GM18498 (cell line): ENCODE data around the gene SHROOM3.

Experiments
- ATAC-seq: cut with Tn5 transposase; IDR thresholded peaks from one replicate; pipeline ENCODE4 v1.9.1; 2021; ENCODE audit warnings: mild to moderate bottlenecking, moderate library complexity; ENCODE audit not compliant: unreplicated experiment

SHROOM3 gene

DNA sequence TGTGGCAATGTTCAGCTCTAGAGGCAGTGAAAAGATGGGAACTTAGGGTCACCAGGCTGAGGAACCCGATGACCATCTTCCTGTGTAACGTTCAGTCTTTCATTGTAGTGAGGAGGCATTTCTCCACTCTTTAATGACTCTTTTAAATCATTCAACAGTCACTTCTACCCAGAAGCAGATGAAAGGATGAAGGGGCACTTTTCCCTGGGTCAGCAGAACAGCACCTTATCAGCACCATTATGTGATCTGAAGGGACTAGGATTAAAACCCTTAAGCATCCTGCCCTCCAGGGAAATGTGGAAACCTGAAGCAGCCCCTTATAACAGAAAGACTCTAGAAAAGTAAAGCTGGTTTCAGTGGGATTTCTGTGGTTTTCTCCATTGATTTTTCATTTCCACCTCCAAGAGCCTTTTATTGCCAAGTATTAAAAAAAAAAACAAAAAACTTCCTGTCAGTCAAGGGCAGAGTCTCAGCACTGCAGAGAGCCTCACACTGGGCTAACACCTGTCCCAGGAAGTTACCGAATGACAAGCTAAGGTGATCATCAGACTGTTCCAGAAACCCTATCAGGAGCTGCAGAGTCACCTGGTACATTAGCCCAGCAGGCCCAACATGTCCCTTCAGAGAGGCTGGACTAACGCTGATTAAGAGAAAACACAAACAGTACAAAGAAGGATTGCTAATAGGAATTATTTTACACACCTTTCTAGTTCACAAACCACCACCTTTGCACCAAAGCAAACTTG is 185.9 kb downstream of the SHROOM3 start:
- ATAC-seq, result no peak

DNA sequence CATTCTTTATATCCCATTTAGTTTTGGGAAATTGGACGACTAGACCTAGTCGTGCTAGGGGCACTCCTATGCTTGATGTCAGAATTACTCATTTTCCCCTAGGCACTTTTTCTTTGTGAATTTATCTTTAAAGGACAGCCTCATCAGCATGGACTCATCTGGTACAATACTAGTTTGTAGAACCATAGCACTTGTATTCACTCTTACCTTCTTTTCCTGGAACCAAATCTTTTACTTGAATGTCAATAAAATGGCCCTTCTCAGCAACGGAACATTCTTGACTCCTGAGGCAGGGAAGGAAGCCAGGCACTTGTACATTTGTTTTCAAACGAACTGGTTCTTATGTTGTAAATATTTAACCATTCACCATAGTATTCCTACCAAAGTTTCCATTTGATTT is 187.1 kb downstream of the SHROOM3 start:
- ATAC-seq, result no peak

DNA sequence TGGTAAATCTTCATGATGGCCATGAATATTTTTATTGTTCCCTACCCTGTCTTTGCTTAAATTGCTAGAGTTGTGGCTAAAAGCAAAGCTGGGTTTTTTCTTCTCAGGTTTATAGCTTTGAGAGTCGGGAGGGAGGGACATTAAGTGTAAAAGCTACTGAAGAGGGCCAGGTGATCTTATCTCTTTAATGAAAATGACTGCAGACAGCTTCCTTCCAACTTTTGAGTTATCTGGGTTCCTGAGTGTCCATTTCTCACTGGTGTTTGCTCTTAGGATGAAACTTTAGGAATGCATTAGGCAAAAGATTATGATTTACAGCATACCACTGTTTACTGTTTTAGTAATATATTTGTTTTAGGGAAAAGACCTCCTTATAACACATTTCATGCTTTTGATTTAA is 187.7 kb downstream of the SHROOM3 start:
- ATAC-seq, result no peak

DNA sequence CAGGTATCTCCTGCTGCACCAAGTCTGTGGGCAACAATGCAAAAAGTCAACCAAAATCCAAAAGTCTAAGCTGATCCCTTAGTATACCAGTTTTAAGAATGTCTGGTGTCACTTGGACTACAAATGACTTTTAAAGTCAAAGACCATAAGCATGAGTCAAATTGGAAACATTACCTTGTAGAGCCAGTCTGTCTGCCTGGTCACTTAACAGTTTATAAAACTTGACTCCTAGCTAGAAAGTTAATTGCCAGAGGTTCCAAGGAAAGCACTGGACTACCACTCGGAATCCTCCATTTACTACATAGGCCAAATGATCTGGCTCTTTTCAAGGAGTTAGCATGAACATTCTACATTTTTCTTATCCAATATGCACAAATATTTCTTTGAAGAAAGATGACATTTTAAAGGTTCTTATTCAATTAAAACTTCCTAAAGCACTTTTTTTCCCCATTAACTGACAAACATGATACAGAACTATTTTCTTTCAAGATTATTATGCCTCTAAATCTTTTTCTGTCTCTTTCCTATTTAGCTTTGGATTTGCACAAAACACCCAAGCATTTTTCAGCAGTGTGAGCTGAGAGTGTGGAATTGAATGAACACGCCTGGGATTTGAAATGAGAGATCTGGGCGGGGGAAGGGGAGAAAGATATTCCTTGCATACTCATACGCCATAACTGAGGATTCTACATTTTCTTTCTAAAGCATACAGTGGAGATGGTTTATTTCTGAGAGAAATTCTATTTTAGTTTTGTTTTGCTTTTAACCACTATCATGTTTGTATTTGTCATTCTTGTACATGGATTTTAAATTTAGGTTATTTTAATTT is 188.4 kb downstream of the SHROOM3 start:
- ATAC-seq, result no peak

DNA sequence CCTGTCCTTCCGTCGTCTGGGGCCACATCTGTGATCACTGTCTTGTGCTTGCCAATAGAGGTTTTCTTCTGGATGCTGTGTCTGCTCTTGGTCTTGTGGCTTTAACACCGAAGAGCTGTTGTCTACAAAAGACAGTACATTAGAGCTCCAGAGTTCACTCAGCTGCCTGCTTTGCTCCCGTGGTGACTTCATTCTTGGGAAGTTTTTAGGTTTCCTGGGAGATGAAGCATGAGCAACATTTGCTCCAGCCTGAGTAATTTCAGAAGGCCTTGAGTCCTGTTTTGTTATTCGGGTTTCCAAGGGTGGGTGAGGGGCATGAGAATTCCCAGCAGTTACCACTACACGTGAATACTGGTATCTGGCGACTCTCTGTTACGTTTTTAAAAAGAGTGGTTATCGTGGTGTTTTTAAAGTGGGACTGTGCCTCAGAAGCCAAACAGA is 189.2 kb downstream of the SHROOM3 start:
- ATAC-seq, result no peak

DNA sequence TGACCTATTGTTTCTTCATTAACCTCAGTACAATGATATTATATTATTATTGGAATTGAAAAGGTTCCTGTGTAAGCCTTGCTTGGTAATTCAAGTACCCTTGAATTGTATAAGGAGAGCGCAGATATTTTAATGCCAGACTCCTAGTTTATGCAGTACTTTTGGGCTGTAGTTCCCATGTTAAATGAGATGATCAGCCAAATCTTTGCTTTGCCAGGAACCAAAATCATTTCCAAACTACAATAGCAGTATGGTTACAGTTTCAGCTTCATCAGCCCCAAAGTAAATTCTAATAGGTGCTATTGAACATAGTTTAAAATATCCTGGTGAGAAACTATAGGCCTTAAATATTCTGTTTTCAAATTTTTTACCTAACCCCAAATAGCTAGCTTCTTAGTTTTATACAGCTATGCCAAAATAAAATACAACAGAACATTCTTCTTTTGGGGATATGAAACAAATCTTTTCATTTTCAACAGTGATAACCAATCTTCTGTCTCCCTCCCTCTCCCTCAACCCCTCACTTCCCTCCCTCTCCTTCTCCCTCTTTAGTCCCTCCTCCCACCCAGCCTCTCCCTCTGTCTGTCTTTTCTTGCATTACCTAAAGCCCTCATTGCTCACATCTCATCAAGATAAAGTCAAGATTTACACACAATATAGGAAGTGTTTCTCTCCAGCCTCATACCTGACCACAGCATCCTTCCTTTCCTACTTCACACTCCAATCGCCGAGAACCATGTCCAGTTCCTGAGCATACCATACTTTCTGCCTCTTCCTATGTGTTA is 190.1 kb downstream of the SHROOM3 start:
- ATAC-seq, result no peak

DNA sequence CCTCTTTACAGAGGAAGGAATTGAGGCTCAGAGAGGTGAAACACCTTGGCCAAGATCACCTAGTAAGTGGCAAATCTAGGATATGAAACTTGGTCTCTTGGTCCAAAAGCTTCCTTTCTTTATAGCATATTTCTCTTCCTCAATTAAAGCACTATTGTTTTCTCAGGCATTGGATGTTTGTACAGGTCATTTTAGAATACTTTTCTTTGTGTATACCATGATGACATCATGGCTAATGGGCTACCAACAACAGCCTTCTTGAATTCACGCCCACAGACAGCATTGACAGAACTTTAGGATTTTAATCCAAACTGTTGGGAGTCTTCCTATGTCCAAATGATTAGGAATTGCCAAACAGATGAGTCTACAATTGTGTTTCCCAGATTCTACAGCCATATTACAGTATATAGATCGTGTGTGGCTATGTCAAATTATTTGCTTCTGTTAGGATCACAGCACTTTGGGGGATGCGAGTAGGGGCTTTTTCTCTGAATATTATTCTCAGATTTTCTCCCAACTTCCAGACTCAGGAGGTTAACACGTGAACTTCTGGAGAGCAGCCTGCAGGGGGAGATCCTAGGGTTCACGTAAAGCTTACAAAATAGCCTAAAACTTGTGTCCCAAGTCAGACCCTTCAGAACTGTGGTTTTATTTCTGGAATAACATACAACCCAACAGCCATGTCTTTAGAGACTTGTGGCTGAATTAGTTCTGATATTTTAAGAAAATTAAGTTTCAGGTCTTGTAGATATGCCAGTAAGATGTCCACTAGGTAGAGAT is 191.8 kb downstream of the SHROOM3 start:
- no peak for ATAC-seq

DNA sequence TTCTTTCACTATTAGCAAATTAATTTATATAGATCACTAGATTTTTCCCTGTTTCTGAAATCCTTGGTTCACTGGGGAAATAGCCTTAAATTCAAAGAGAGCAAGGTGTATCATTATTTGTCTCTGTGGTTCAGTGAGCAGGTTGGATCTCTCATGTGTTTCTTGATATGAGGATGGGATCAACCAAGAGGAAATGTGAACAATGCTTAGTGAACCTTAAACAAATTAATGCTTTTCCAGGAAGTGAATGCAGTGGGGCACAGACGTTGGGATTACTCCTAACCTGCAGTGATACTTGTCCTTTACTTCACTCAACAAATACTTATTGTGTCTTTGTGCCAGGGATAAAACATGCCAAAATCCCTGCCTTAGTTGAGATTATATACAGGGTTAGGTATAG is 193.2 kb downstream of the SHROOM3 start:
- ATAC-seq, result no peak

DNA sequence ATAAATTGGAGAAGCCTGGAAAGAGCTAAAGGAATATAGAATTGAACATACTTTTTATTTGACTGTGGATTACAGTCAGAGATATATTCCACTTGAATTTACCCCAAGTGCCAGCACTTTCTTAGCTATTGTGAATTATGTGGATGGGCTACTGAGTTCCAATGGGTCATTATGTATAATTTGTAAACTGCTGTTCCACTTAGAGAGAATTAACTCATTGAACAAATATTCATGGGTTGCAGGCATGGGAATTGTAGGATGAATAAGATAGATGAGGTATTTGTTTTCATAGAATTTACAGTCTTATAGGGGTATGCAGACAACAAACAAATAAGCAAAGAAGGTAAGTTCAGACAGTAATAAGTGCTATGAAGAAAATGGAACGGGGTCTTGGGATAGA is 195.7 kb downstream of the SHROOM3 start:
- ATAC-seq, result no peak

DNA sequence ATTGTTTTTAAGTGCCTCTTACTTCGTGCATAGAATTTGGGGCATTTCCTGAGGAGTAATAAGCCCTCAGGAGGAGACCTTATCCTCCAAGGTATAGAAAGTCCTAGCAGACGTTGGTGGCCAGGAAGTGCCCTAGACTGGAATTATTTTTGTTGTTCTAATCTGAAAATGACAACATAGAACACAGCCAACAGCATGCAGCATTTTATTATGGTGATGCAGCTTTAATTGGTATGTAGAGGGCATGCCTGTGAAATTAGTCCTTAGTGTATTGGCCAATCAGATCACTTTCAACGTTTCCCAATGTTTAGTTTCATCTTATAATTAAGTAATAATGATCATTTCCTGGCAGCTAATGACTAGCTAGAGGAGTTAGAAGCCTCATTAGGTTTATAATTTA is 199.2 kb downstream of the SHROOM3 start:
- no peak for ATAC-seq

DNA sequence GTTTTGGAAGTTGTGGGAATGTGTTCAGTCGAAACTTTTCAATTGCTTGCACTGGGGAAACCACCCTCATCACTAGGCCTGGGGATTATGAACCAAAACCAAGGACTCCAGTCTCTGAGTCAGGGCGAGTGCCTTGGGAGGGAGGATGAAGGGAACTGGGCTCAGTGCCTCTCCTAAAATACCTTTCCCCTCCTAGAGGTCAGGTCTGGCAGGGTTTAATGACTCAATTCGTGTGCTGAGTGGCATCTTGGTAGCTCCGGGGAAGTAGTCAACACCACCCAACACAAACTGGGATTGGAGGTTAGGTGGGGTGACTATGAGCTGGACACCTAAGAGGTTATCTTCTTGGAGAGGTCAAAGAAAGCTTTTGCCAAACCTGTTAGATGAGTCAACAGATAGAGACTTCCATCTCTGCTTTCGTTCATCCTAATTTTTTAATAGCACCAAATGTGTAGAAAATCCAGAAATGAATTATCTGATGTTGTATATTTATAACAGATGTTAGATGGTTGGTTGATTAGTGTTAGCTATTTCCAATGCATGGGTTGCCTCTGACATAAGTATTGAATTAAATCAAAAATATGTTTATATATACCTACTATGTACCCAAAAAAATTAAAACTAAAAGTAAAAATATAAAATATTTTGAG is 202.8 kb downstream of the SHROOM3 start:
- ATAC-seq, result no peak

DNA sequence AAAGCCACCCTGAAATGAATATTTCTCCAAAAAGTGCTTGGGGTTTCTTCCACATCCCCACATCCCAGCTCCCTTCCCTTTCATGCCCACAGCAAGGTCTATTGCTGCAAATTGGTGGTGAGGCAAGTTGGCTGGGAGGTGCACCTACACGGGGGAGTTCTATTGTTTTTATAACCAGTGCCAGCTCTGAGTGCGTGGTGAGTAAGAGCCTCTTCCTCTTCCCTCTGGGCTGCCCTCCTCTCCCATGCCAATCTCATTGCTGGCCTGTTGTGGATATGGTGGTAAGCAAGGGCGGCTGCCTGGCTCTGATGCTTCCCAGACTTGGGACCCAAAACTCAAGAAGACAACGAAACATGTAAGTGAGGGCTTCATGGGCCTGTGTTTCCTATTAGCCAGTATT is 204.3 kb downstream of the SHROOM3 start:
- ATAC-seq, result no peak

DNA sequence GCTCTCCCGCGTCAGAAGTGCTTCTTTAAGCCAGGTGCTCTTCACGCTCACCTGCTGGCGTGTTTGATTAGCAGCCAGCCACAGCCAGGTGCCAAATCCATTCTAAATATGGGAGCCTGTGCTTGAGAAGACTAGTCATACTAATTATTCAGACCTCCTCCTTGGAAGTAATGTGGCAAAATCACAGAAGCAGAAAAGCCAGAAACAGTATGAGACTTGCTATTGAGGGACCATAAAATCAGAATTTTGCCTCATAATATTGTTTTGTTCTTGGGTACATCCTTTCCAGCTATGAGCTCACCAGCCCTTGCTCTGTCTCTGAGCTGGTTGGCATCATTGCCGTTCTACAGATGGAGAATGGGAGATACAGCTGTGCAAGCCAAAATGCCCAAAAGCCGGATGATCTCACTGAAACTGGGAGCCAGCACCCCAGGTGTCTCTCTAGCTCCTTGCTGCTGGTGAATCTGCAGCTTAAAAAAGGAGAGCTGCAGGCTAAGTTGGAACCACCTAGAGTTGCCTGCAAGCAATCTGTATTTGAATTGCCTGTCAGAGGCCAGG is 205.4 kb downstream of the SHROOM3 start:
- no peak for ATAC-seq

DNA sequence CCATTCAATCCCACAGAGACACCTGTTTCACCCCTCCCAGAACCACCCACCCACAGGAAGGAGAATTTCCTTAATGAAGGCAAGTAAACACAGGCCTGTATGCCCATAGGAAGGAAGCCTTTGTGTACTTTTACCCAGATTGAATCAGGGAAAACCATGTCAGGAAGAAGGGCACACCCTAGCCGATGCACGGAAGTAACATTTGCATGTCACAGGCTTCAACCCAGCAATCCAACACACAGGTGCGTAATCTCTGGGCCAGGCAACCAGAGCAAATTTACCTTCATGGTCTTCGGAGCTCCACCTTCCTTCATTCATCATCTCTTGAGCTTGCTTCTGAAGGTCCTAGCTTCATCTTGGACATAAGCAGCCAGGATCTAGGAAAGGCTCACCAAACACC is 206.3 kb downstream of the SHROOM3 start:
- no peak for ATAC-seq

DNA sequence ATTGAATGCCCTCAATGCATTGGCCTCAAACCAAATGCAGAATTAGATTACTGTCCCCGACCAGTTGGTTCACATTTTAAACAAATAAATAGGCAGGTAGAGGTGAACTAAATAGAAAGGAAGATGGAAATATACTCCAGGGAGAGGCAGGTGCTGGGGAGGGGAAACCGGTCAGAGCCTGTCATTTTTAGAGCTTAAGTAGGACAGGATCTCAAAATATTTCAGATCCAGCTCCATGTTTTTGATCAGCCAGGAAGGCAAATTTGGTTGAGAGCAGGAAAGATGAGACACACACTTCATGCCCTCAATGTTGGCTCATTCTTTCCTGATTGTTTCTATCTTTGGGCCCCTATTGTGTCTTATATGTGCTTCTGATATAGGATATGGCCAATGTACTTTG is 206.7 kb downstream of the SHROOM3 start:
- ATAC-seq, result no peak

DNA sequence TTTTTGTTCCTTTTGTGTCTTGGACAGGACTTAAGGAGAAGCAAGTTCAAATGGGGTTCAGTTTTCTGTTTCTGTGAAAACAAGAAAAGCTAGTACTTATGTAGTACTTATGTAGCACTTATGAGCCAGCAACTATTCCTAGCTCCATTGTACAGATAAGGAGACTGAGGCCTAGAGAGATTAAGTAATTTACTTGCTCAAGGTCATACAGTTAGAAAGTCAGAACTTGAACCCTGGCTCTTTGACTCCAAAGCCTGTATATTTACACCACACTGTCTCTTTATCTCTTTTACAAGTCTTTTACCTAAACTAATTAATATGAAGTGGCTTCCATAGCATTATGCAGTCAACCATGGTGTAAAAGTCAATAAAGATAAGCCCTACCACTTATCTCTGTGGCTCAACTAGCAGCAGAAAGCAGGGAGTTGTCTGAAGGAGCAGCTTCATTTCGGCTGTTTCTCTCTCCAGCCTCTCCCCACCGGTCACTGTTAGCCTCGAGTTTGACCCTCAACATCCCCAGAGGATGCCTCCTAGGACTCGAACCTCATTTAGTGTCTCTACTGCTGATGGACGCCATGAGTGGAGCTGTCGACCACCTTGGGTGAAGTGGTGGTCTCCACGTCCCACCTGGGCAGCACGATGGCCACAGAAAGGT is 209.9 kb downstream of the SHROOM3 start:
- ATAC-seq, result no peak

DNA sequence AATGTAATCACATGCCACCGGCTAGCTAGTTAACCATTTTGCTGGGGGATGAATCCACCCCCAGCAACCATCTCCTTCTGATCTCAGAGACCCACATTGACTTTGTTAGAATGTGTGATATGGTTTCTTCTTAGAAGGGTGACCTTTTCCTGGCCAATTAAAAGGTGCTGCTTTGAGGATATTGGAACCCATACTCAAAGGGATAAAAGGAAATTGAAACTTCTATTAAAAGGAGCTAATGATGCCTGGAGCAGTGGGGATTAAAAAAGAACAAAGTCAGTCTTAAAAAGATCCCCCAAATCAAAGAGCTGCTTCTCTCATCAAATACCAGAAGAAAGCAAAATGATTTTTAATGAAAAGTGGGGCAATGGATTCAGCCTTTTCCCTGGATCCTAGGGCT is 214.1 kb downstream of the SHROOM3 start:
- ATAC-seq, result no peak

DNA sequence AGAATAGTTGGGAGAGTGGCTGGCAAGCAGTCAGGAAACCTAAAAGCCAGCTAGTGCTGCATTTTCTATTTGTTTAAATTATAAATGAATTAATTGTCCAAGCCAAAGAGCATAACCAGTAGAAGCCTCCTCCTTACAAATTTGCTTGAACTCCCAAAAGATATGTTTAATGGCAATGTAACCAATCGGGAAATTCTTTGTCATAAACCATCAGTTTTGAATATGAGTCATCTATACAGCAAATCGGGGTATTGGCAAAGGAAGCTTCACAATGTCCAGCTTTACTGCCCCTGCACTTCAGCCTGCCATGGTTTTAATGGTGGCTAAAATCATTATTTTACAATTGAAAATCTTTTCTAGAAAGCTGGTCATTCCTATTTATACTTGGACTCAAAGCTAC is 216.6 kb downstream of the SHROOM3 start:
- no peak for ATAC-seq

DNA sequence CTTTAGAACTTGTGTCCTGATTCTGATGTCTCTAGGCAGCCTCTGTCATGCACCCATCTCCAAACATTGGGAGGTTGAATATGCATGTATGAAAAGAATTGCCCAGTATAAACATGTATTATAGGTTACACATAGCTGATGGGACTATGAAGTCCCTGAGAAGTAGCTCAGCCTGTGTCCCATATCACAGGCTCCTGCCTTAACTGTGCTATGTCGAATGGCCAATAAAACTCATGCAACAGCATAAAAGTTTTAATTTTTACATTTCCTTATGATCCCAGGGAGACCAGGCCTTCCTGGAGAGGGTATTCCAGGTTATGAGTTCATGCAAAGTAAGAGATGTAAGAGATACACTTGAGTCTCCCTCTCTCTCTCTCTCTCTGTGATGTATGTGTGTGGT is 217.4 kb downstream of the SHROOM3 start:
- ATAC-seq, result no peak
